Stimulated activated CD4-positive, alpha-beta T cell treated with anti-CD3 and anti-CD28 coated beads, Interleukin-15, amount 100 ng/mL, for 1 hour (primary cell): ENCODE data around the gene PRR5.

Experiments used
- DNase-seq, 2 donors: peaks; one replicate each; pipeline ENCODE4 v3.0.0-alpha.2; 2020; ENCODE audit warnings: low read depth in 1 of 2, low spot score in 1 of 2

Gene PRR5

GRCh38 chr22:44753189-44754042 is 51.4 kb downstream of the PRR5 start:
- DNase-seq, result no peak

- no peak for DNase-seq
Observed at GRCh38 chr22:44754998-44755397, 53.0 kb downstream of the PRR5 start.

DNA sequence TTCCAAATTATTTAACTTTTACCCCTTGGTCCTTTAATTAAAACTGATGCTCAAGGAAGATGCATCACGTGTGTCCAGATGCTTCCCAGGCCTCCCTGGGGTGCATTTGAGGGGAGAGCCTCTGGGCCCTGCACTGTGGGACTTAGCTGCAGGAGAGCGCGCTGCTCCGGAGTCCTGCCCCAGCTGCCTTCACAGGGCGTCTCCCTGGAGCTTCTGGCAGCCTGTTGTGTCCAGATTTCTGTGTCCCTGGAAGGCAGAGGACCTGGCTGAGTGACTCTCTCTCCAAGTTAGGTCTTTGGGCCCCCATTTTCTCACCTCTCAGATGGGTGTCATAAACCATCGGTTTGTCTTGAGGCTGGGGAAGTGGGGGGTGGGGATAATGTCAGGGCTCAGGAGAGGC is 53.4 kb downstream of the PRR5 start:
- no peak for DNase-seq

DNA sequence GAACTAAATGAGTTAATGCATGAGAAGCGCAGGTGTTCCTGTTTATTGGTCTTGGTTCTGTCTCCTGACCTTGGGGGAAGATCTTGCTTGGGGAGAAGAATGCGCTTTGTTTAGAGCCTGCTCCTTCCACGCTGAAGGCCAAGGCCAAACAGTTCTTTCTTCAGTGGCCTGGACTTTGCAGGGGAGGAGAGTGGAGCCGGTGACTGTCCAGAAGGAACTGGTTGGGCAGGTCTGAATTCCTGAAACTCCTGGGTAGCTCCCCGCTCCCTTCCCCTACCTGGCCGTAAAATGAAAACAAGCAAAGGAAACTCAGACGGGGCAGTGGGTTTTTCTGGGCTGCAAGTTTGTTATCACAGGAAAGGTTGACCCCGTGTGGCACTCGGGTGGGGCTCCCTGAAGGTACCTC is 54.0 kb downstream of the PRR5 start:
- DNase-seq, result no peak

DNA sequence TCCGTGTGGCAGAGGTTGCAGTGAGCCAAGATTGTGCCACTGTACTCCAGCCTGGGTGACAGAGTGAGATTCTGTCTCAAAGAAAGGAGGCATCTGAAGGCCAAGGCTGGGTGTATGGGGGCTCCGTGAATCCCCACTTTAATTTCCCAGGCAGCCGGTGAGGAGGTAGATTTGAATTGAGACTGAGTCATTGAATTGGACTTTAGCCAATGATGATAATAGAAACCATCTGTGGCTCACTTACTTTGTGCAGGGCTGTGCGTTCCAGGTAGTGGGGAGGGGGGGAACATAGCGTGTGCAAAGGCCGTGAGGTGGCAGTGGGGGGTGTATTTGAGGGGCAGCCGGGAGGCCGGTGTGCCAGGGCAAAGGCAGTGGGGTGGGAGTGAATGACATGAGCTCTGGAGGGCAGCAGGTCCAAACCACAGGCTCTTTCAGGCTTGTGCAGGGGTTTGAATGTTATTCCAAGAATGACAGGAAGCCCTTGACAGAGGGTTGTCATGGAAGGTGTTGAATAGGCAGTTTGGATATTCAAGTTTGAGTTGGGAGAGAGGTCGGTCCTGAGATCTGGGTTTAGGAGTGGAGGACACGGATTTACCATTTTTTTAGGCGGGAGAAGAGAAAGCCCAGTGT is 56.5 kb downstream of the PRR5 start:
- DNase-seq, result no peak

- DNase-seq, result no peak
Observed at GRCh38 chr22:44759001-44759400, 57.0 kb downstream of the PRR5 start.

- DNase-seq, result no peak
Observed at GRCh38 chr22:44759430-44760310, 57.7 kb downstream of the PRR5 start.

DNA sequence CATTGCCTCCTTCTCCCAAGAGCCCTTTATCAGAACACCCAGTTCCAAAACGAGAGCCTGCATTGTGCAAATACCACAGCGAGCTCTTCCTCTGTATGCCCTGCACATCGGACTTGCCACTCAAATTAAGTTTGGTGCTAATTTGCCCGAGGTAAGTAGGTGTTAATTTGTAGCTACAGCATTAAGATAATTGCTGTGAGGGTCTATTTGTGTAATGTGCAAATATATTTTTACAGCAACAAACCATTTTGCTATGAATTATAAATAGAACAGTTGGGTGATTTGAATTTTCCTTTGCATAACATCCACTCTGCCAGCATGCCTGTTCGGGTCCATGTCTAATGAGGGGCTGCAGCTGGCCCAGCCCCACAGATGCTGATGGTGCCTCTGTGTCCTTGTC is 58.5 kb downstream of the PRR5 start:
- no peak for DNase-seq

DNA sequence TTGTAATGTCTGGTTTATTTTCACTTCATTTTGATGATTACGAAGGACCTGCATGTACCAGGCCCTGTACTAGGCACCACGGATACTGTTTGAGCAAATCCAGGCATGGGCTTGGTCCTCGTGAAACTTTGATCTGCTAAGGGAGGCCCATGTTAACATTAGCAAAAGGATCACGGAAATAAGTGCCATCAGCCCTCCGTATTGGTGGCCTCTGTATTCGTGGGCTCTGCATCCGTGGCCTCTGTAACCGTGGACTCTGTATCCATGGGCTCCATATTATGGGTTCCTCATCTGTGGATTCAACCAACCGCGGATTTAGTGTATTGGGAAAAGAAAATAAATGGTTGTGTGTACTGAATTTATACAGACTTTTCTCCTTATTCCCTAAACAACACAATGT is 59.0 kb downstream of the PRR5 start:
- no peak for DNase-seq

- DNase-seq, result no peak
Observed at GRCh38 chr22:44764373-44764772, 62.4 kb downstream of the PRR5 start.

DNA sequence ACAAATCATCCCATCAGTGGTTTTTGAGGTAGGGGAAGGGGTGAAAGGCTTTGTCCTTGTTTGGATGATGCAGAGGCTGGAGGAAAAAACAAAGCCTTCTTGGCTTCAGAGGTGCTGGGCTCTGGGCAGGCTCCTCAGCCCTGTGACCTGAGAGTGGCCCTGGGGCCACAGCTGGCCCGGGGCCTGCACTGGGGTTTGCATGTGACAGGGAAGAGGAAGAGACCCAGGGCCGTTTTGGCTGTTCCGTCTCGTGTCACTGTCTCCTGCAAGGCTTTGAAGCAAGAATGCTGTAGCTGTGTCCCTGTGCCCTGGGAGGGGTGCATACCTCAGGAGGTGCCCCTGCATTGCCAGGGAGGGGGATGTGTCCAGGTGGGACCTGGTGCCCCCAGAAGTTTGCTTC is 63.0 kb downstream of the PRR5 start:
- no peak for DNase-seq

- no peak for DNase-seq
Observed at GRCh38 chr22:44765571-44766285, 63.7 kb downstream of the PRR5 start.

DNA sequence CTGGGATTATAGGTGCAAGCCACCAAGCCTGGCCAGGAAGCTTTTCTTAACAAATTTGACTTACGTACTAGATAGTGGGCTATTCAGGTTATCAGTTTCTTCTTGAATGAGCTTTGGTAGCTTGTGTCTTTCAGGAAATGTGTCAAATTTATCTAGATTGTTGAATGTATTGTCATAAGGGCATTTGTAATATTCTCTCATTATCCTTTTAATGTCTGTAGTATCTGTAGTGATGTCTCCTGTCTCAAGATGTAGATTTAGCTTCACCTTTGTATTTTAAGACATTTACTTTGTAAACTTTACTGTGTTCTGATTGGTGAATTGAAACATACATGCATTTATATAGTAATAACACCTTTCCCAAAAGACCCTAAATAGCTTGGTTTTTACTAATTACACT is 71.1 kb downstream of the PRR5 start:
- no peak for DNase-seq

DNA sequence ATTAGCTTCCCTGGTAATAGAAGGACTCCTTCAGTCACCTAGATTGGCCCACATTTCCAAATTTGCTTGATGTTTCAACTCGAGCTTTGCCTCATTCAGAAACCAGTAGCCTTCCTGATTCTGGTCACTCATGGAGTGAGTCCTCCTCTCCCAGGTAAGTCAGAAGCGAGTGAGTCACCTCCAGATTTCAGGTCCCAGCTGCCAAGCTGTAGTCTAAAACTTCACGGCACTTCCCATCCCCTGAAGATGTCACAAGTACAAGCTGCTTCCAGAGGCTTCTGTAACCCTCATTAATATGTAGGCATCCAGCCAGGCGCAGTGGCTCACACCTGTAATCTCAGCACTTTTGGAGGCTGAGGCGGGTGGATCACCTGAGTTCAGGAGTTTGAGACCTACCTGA is 73.9 kb downstream of the PRR5 start:
- no peak for DNase-seq

DNA sequence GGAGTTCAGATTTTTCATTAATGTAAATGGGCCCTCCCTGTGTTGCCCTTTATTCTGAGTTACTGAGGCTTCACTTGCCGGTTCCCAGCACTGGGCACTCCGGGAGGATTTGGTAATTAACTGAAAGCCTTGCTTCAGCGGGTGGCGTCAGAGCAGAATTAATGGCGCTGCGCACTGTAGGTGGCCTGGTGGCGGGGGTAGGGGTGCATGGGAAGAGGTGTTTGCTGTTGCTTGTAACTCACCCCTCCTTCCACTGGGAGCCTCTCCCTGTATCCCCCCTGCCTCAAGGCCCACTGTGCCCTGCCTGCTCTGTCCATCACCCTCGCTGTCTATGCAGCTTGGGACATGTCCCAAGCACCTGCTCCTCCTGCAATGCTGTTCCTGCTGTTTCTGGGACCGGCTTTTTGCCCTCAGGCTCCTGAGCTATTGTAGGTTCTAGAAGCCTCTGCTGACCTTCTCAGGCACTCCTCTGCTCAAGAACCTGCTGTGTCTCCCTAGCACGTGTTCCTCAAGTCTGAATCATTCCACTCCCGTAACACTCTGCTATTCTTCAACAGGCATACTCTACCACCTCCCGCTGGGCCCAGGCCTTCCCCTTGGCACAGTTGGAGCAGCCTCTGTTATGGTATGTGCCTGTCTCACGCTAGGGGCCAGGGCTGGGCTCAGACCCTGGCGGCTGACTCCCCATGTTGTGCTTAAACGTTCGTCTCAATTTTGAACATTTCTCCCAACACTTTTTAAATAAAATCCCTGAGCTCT is 74.8 kb downstream of the PRR5 start:
- no peak for DNase-seq

DNA sequence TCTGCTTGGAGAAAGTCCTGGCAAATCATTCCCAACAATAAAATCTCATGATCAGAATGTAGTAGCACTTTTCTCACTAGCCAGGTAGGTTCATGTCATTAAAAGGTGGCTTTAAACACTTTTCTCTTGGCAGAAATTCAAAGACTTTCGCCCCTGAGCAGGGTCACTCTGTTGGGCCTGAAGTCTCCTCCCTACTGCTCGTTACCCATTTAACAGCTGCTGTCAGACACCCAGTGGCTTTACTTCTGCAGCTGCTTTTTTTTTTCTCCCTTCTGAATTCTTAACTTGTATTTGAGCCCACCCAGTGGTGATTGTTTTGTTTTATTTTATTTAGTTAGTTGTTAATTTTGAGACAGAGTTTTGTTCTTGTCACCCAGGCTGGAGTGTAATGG is 75.4 kb downstream of the PRR5 start:
- no peak for DNase-seq

DNA sequence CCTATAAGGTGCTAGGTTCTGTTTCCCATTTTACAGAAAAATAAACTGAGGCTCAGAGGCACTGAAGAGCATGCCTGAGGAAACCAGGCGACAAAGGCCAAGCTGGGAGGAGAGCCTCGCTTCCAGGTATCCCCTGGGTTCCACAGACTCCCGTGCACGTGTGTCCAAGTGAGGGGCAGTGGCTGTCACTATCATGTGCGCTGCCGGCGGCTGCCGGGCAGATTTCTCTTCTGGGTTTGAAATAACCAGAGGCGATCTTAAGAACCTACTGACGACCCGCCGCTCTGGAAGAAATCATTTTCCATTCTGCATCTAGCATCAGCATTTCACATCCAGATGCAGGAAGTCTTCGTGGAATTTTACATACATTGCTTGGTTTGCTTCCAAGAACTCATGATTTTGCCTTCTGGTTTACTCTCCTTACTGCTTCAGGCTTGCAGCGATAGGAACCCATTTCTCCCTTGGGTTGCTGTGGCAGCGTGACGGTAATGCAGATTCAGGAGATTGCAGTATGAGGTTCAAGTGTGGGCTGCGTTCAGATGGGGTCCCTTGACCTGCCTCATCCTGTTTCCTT is 79.0 kb downstream of the PRR5 start:
- DNase-seq, result no peak

DNA sequence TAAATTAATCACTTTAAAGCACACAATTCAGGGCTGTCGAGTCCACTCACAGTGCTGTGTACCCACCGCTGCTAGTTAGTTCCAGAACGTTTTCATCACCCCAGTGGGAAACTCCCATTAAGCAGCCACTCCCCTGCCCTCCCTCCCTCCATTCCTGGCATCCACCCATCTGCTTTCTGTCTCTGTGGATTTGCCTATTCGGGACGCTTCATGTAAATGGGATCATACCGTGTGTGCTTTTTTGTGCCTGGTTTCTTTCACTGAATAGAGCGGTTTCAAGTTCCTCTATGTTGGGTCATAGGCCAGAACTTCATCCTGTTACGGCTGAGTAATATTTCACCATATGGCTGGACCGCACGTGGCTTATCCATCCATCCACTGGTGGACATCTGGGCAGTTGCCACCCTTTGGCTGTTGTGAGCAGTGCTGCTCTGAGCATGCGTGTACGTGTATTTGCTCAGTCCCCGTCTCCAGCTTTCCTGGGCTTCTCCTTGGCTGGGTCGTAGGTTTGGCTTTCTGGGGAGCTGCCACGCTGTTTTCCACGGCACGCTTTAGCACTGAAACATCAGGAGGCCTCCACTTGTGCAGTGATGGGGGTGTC is 80.5 kb downstream of the PRR5 start:
- DNase-seq, result no peak

DNA sequence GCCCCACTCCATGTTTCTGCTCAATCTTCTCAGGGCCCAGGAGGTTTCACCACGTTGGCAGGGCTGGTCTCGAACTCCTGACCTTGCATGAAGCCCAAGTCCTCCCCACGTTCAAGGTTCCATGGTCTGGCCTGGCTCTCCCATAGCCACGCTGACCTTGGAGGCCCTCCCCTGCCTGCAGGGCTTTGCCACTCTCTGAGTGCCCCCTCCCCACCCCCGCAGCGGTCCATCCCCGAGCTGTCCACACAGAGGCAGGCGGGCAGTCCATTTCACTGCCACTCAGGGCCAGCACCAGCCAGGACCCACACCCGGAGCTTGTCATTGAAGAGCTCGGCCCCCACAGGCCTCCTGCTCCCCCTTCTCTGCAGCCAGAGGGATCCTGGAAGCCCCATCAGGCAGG is 81.1 kb downstream of the PRR5 start:
- no peak for DNase-seq

DNA sequence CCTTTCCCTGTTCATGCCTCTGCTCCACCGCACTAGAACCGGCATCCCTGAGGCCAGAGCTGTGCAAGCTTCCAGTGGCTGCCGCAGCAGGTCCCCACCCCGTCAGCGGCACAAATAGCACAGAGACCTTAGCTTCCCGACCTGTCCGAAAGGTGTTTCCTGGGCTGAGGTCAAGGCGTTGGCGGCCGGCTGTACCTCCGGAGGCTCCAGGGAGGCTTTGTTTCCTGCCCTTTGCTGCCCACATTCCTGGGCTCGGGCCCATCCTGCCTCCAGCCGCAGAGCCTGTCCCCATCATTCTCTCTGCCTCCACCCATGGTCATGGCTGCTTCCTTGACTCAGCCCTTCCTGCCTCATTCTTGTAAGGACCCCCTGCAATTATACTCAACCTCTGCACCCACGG is 81.6 kb downstream of the PRR5 start:
- DNase-seq, result no peak
